Ramos (cell line): Measurements from ENCODE around the gene DMXL1.
"Not testable (repeated sequence)": the region's sequence is repeated elsewhere in the genome, so short reads cannot be mapped to it uniquely, and the experiment has no call there.

Source experiments
- in situ Hi-C: fragments of 300-500 bp; cut with MboI; formaldehyde crosslinking; loops from one replicate; pipeline ENCODE4 v1.14.3; 2022; ENCODE audit warnings: low sequenced_read_pairs; ENCODE audit not compliant: unreplicated experiment

Gene DMXL1

DNA sequence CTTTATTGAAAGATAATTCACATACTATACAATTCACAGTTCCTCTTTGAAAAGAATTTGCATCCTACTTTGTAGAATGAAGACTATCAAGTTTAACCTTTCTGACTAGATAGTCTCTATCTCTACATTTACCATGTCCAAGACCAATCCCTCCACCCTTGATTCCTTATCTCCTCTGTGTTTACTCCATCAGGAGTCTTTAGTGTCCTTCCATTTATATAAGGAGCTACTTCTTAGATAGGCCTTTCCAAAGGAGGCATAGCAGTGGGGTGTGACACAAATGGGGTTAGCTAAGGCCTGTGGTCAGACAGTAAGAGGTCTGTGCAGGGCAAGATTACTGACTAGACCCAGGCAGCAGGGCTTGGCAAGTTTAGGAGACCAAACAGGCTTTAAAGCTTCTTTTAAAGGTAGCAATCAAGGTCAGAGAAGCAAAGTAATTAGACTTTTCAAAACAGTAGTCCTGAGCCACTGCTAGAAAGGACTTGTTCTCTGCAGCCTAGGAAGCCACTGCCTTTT lies 11.1 kb upstream of the DMXL1 start:
- in situ Hi-C loops: no loop called here

DNA sequence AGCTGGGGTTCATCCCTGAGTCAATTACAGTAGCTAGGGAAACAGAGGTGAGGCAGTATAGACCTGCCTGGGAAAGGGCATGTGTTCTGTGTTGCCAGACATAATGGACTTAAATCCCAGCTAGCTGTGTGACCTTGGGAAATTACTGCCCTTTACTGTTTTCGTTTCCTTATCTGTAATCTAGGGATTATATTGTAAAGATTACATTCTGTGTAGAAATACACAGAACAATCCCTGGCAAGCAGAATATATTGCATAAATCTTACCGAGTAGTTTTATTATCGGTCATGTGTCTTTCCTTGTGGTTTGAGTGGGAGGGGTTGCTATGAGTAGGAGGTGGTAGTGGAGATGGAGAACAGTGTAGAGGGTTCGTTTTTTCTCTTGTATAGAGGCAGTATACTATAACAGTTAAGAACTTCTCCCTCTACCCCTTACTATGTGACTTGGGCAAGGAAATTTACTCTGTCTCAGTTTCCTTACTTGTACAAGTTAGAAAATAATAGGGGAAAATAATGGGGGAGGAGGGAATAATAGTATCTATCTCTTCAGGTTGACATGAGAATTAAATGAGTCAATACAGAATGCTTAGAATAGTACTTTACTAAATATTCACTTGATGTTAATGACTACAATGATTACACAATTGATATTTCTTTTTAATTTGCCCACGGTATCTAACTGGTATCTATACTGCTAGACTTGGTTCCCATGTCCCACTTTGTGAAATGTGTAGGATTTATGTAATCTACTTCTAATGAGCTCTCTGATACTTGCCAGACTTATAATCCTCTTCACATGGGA lies 7.1 kb upstream of the DMXL1 start:
- in situ Hi-C loops: no loop called here

DNA sequence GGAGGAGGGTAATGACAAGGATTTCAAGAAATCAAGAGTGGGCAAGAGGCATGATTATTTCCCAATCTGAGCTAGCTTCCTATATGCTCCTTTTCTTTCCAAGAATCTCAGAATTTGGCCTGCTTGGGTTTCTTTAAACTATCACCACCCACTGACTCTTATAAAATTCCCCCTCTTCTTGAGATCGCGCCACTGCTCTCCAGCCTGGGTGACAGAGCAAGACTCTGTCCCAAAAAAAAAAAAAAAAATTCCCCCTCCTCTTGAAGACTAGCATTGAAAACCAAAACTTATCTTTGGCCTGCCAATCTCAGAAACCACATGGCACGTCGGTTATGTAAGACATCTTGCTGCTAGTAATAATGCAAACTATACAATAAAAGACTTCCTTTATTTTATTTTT lies 3.4 kb upstream of the DMXL1 start:
- in situ Hi-C loops: no loop called here

DNA sequence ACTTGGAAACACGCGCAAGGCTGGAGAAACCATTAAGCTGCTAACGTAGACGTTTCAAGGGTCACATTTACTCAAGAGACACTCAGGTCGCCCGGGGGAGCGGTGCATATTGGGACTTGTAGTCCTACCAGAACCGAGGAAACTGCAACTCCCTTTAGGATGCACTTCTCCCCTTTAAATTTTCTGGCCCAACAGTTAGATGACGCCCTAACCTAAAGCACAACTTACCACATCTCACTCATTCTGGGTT lies 384 bp upstream of the DMXL1 start:
- in situ Hi-C loops: no loop called here

DNA sequence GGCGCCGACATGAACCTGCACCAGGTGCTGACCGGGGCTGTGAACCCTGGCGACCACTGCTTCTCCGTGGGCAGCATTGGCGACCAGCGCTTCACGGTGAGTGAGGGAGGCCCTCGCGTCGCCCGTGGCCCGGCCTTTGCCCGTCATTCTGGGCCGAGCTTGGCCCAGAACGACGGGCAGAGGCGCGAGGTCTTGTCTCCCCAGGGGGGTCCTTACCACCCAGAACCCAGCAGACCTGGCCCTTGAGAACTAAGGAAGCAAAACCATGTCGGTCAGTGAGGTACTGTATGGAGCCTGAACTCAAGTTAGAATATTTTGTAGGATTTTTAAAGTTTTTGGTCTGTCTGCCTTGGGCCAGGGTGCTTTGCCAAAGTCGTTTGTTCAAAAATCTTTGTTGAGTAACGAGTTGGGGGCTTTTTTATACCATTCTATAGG lies 691 bp downstream of the DMXL1 start:
- in situ Hi-C loops: no loop called here

DNA sequence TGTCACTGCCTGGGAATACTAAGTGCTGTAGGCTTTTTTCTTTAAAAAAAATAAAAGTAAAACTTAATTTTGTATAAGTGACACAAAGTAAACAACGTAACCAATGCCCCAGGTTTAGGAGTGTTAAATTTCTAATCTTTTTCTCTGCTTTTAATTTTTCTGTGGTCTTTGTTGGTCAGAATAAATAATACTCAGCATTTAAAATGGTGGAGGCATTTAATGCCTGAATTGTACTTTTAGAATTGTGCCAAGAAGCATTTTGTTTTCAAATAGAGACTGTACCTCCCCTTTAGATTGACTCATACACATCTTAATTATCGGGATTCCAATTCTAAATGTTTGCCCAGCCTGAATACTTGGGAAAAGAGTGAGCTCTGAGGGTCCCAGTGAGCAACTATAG lies 1.6 kb downstream of the DMXL1 start:
- in situ Hi-C loops: no loop called here

DNA sequence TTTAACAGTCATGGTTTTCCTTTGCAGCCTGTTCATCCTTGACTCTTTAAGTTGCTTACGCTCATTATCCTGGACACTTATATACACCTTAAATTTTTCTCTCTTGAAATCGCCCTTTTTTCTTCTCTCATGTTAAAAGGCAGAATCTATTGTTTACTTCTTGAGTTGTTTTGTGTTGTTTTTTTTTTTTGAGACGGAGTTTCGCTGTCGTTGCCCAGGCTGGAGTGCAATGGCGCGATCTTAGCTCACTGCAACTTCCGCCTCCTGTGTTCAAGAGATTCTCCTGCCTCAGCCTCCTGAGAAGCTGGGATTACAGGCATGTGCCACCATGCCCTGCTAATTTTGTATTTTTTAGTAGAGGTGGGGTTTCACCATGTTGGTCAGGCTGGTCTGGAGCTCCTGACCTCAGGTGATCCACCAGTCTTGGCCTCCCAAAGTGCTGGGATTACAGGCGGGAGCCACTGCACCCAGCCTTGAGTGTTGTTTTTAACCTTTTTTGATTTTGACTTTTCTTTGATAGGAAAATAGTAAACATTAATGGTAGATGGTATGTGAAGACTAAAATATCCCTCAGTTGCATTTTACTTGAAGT lies 3.0 kb downstream of the DMXL1 start:
- in situ Hi-C loops: not testable (repeated sequence)

DNA sequence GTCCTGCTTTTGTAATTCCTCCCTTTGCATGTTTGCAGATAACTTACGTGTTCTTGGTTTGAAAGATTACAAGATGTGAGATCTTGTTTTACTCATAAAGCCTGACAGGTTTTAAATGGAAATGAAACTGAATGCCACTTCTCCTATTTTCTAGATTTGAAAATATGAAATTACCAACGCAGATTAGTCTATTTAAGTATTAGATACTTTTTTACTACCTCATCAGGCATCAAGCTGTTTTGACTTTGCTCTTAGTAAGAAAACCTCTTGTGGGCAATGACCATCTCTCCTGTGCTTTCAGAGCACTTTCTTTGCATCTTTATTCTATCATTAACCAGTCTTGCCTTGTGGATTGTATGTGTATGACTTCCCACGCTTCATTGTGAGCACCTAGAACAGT lies 3.5 kb downstream of the DMXL1 start:
- in situ Hi-C loops: no loop called here

DNA sequence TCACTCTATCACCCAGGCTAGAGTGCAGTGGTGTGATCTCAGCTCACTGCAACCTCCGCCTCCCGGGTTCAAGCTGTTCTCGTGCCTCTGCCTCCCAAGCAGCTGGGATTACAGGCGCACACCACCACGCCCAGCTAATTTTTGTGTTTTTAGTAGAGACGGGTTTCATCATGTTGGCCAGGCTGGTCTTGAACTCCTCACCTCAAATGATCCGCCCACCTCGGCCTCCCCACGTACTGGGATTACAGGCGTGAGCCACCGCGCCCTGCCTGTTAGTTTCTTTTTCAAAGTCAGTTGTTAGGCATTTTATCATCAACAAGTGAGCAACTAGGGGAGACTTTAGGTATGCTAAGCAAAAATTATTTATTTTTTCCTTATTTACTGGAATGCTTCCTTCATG lies 4.4 kb downstream of the DMXL1 start:
- in situ Hi-C loops: not testable (repeated sequence)

DNA sequence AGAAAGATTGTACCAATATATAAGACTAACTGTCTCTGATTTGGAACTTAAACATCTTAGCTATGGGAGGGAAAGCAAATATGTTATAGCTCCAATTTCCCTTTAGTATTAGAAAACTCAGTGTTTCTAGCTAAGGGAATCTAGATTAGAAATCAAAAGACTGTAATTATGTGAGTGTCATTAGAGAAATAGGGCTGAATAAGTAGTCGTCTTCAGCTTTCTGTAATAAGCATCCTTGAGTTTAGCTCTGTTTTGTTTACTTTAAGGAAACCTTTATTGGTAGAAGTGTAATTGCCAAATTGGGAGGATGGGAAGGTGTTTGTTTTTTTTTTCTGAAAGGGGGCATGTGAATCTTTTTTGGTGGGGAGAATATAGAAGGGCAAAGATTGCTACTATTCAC lies 5.2 kb downstream of the DMXL1 start:
- in situ Hi-C loops: no loop called here

DNA sequence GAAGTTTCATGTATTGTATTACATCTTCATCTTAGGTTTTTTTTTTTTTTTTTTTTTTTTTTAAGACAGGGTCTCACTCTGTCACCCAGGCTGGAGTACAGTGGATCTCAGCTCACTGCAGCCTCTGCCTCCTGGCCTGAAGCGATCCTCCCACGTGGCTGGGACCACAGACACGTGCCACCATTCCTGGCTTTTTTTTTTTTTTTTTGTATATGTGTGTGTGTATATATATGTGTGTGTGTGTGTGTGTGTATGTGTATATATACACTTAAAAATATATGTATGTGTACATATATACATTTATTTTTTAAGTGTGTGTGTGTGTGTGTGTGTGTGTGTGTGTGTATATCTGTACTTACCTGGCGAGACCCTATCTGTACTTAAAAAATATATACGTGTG lies 6.6 kb downstream of the DMXL1 start:
- in situ Hi-C loops: no loop called here

DNA sequence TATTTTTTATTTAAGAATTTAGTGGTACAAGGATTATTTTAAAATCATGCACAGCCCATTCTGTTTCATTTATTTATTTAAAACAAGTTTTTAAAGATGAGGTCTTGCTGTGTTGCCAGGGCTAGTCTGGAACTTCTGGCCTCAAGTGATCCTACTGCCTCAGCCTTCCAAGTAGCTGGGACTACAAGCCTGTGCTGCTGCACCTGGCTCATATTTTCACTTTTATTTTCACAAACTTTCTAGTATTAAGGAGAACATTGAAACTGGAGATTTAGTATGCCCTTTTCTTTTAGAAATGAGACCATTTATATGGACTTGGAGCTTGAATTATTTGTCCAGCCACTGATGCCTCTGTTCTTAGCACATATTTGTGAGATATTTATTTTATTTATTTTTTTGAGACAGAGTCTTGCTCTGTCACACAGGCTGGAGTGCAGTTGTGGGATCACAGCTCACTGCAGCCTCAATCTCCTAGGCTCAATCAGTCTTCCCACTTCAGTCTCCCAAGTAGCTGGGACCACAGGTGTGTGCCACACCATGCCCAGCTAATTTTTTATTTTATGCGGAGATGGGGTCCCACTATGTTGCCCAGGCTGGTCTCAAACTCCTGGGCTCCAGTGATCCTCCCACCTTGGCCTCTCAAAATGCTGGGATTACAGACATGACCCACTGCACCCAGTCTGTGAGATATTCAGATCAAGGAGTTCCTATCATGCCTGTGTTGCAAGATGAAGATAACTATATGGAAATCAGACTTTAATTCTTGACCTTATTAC lies 7.4 kb downstream of the DMXL1 start:
- in situ Hi-C loops: no loop called here

DNA sequence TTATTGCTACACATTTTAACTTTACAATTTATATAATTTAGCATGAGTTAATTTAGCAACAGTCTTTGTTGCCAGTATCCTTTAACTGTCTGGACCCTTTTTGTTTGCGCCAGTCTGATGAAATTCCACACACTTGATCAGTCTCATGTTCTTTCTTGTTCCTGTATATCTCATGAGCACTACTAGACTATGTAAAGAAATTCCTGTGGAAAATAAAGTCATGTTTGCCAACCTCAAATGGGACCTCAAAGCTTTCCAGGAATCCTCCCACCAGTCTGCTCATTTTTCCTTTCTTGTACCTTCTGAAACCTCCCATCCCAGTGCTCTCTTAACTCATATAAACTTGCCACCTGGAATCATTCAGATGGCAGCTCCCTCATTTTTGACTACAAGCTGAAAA lies 8.0 kb downstream of the DMXL1 start:
- in situ Hi-C loops: no loop called here

DNA sequence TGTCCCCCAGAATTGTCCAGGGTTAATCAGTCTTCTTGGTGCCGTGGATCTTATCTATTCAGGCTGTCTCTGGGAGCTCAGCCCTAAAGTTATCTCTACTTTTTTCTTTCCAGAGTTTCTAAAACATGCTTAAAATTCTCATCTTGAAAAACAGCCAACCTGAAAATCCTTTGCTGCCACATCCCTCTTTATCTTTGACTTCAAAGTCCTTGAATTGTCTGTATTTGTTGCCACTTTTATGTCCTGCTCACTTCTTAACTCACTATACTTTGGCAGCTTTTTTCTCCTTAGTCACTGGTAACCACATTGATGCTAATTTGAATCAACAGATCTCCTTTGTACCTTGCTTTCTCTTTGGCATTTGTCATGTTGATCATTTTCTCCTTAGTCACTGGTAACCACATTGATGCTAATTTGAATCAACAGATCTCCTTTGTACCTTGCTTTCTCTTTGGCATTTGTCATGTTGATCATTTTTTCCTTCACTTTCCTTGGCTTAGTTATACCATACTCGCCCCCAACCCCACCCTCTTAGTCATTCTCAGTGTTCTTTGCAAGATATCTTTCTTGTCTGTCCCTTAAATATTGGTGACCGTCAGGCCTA lies 8.5 kb downstream of the DMXL1 start:
- in situ Hi-C loops: no loop called here

DNA sequence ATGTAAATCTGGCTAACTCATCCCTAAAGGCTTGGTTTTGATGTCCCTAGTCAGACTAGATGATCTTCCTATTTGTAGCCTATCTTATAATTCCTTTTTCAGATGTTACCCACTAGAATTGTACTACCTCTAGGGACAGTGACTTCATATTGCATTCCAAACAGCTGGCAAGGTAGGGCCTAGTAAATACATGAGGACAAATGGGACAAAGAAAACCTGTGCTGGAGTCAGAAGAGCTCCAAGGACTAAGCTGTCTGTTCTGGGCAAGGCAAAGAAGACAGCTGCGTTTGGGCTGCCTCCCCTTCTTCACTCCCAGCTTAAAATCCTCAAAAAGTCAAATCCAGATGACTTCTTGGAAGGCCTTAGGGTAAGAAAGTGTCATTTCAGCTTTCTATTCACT lies 10.0 kb downstream of the DMXL1 start:
- in situ Hi-C loops: no loop called here

DNA sequence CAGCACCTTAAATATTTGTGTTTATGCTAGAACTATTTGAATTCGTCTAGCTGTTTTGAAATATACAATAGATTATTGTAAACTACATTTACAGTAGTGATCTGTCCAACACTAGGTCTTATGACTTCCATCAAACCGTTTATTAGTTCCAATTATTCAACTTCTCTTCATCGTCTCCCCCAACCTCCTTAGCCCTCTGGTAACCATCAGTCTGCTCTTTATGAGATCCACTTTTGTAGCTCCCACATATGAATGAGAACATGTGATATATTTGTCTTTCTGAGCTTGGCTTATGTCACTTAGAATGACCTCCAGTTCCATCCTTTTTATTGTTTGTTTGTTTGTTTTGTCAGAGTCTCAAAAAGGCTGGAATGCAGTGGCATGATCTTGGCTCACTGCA lies 11.8 kb downstream of the DMXL1 start:
- in situ Hi-C loops: no loop called here

DNA sequence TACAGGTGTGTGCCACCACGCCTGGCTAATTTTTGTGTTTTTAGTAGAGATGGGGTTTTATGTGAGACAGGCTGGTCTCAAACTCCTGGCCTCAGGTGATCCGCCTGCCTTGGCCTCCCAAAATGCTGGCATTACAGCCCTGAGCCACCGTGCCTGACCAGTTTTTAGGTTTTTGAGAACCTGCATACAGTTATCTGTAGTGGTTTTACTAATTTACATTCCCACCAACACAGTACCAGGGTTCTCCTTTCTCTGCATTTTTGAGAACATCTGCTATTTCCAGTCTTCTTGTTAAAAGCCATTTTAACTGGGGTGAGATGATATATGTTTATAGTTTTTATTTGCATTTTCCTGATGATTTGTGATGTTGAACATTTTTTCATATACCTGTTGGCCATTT lies 12.8 kb downstream of the DMXL1 start:
- in situ Hi-C loops: no loop called here

DNA sequence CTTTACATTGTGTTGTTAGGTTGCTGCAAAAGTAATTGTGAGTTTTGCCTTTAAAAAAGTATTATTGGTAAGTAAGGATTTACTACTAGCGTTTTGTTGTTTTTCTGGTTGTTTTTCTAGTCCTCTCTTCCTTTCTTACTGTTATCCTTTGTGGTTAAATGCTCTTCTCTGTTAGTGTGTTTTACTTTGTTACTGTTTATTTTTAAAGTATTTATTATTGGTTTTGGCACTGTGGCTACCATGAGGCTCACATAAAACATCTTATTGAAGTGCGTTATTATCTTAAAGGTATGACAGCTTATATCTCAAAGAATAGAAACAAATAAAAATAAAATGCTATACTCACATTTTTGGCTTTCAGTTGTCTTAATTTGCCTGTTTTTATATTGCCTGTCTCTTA lies 17.6 kb downstream of the DMXL1 start:
- in situ Hi-C loops: no loop called here

DNA sequence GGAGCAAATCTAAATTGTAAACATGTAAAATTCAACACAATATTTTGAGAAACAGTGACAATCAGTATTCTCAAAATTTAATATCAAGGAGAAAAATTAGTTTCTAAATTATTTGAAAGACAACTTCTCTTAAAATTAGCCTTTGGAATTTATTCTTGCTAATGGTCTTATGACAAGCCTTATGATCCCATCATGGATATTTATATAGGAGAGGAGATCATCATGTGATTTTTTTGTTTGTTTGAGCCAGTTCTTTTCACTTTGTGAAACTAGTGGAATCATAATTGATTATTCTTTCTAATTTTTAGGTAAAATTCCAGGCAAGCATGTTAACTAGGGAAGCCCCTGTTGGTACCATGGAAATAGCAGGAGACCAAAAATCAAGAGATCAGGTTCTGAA lies 24.7 kb downstream of the DMXL1 start:
- in situ Hi-C loops: no loop called here

DNA sequence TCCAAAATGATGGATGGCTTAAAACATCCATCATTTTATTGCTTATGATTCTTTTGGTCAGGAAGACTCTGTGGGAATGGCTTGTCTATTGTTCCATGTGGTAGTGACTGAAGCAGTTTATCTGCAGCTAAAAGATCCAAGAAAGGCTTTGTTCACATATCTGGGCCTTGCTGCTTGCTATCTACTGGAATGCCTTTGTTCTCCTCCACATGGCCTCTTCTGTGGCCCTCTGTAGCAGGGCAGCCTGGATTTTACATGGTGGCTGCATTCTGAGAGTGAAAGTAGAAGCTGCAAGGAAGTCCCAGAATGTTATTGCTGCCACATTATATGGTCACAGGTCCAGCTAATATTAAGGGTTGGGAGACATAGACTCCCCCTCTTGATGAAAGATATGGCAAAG lies 35.1 kb downstream of the DMXL1 start:
- in situ Hi-C loops: no loop called here

DNA sequence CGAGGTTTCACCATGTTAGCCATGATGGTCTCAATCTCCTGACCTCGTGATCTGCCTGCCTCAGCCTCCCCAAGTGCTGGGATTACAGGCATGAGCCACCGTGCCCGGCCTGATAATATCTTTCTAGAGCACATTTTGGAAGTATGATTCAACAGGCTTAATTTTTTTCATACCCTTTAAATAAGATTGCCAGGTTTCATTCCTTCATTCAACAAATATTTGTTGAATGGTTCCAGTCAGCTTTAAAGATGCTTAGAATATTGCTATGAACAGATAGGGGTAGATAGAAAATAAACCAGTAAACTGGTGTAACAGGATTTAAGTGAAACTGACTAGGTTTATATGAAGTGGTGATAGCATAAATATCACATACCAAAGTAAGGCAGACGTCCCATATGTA lies 41.3 kb downstream of the DMXL1 start:
- in situ Hi-C loops: no loop called here
